Ovary (tissue), 3 donors: ENCODE results near the gene DNAH12.

Experiments used
- CTCF ChIP-seq, 3 donors: fragments of 450-650 bp in 2 of 3; fragments of 200-600 bp in 1 of 3; IDR thresholded peaks; one replicate each; pipeline versions ENCODE4 v1.5.1 to v1.8.0; 2016 to 2022; ENCODE audit warnings: antibody characterized with exemption in 3 of 3, mild to moderate bottlenecking in 1 of 3
- EP300 ChIP-seq: sonication (generic); formaldehyde crosslinking; IDR thresholded peaks from one replicate; pipeline ENCODE4 v1.6.1; 2017; ENCODE audit warnings: antibody characterized with exemption
- POLR2A ChIP-seq: fragments of 450-650 bp; IDR thresholded peaks from one replicate; pipeline ENCODE4 v1.6.1; 2017; ENCODE audit warnings: antibody characterized with exemption, mild to moderate bottlenecking, moderate library complexity
- donor health status: DM: no; HTN: no; CAD: no.

- no peak for TF ChIP-seq CTCF (IDR thresholded peaks at IDR 0.05)
- TF ChIP-seq POLR2A: no peak
- no peak for TF ChIP-seq EP300
Observed at GRCh38 chr3:57587905-57588304, 43.8 kb upstream of the DNAH12 start.
